HepG2 (cell line): Measurements from ENCODE around the gene CORO1A.

Experiments used
- FOXP1 ChIP-seq, 2 experiments: fragments of 450-650 bp in 1 of 2; IDR thresholded peaks; 2 replicates each; pipeline ENCODE4 v1.6.1; 2017 to 2018; ENCODE audit warnings: antibody characterized with exemption in 1 of 2
- MAX ChIP-seq: IDR thresholded peaks from 2 replicates; pipeline ENCODE4 v1.6.1; 2012; ENCODE audit warnings: inconsistent platforms
- RELA ChIP-seq: sonication (generic); formaldehyde crosslinking; IDR thresholded peaks from 2 replicates; pipeline ENCODE4 v1.4.0; 2020; ENCODE audit warnings: missing genetic modification reagents
- REXO4 ChIP-seq: sonication (generic); formaldehyde crosslinking; IDR thresholded peaks from 2 replicates; pipeline ENCODE4 v1.8.0; 2022; ENCODE audit warnings: missing genetic modification reagents, mild to moderate bottlenecking, borderline replicate concordance
- ZFP36 ChIP-seq: fragments of 150-350 bp; IDR thresholded peaks from 2 replicates; pipeline ENCODE4 v1.6.1; 2018; ENCODE audit warnings: borderline replicate concordance, low read length, low read depth; ENCODE audit not compliant: partially characterized antibody
- ZNF558 ChIP-seq: sonication (generic); formaldehyde crosslinking; IDR thresholded peaks from 2 replicates; pipeline ENCODE4 v1.9.0; 2022; ENCODE audit warnings: mild to moderate bottlenecking, missing genetic modification reagents, borderline replicate concordance

- TF ChIP-seq FOXP1 (IDR thresholded peaks at IDR 0.05): no peak
- TF ChIP-seq FOXP1 (CRISPR knock-in tag; IDR thresholded peaks at IDR 0.05): no peak
- no peak for TF ChIP-seq ZNF558 (CRISPR knock-in tag)
- no peak for TF ChIP-seq MAX
- no peak for TF ChIP-seq ZFP36
- TF ChIP-seq RELA (CRISPR knock-in tag): no peak
- TF ChIP-seq REXO4 (CRISPR knock-in tag): no peak
Measured at GRCh38 chr16:30186782-30187555, 3.6 kb downstream of the CORO1A start.
